ENCODE data around the gene RNASE1.

DNA sequence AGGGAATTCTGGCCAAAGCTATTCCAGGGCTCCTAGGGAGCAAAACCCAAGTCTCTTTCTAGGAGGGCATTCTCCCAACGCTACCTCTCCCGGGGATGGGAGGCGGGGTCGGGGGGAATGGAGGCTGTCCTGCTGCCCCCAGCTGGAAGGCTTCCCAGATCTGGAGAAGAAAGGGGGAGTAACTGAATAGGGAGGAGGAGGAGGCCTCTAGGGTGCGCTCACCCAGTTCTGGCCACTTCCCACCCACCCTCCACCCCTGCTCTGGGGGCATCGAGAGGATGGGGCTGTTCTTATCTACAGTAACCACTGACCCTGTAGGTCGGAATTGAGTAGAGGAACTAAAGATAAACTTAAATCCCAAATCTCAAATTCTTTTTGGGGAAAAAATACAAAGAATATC, 579 bp upstream of the RNASE1 start:
- TF ChIP-seq, protein P1, sequence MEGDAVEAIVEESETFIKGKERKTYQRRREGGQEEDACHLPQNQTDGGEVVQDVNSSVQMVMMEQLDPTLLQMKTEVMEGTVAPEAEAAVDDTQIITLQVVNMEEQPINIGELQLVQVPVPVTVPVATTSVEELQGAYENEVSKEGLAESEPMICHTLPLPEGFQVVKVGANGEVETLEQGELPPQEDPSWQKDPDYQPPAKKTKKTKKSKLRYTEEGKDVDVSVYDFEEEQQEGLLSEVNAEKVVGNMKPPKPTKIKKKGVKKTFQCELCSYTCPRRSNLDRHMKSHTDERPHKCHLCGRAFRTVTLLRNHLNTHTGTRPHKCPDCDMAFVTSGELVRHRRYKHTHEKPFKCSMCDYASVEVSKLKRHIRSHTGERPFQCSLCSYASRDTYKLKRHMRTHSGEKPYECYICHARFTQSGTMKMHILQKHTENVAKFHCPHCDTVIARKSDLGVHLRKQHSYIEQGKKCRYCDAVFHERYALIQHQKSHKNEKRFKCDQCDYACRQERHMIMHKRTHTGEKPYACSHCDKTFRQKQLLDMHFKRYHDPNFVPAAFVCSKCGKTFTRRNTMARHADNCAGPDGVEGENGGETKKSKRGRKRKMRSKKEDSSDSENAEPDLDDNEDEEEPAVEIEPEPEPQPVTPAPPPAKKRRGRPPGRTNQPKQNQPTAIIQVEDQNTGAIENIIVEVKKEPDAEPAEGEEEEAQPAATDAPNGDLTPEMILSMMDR (conservative IDR thresholded peaks at IDR 0.05; ENCODE audit: low read length), result no peak
- TF ChIP-seq EZH2phosphoT487 (IDR thresholded peaks at IDR 0.05; ENCODE audit: borderline replicate concordance), result no peak
